ENCODE results near the gene SYNJ2. TPM values are rescaled to one million over a fixed set of nuclear protein-coding genes. Genes with fewer than 3 reads are reported as not detected.

The SYNJ2 gene
- total RNA-seq, 1 experiment from 2014 or later, result 24.5 TPM

GRCh38 chr6:158142789-158143188, 161.1 kb downstream of the SYNJ2 start:
- H3K23me2 ChIP-seq (ENCODE audit: insufficient read length, low read depth, low read length, poor library complexity, severe bottlenecking), result no peaks in the 10 kb centered on the region
- TF ChIP-seq CTCF (conservative IDR thresholded peaks at IDR 0.05), result no peak
- no peak overlapping the region for H2BK120ac ChIP-seq (ENCODE audit: low read depth, low read length, poor library complexity, severe bottlenecking)
- H4K20me1 ChIP-seq (ENCODE audit: control insufficient read depth, insufficient read depth, insufficient read length), result no peaks in the 10 kb centered on the region
- H2AK5ac ChIP-seq (ENCODE audit: insufficient read length, low read length), result no peak overlapping the region
- H3K27me3 Mint-ChIP-seq (ENCODE audit: low read depth), result no peaks in the 10 kb centered on the region
- no peaks in the 10 kb centered on the region for H3K9me3 Mint-ChIP-seq
- no peak overlapping the region for H3K23ac ChIP-seq (ENCODE audit: insufficient read length, low read depth, low read length)
- H3K9ac ChIP-seq (ENCODE audit: extremely low read depth, insufficient read length, low read length), result no peak overlapping the region
- no peaks in the 10 kb centered on the region for H3K4me1 ChIP-seq (ENCODE audit: insufficient read depth, low read length)
- H3K4me1 Mint-ChIP-seq, result peaks cover 0 to 5% of the 10 kb centered on the region in 2 experiments; a peak in 1 of 4 replicates
- H4K91ac ChIP-seq (ENCODE audit: insufficient read length, low read depth, low read length), result no peak overlapping the region
- H3K4me3 Mint-ChIP-seq, result no peak overlapping the region
- peaks cover 13 to 37% (median 33%) of the 10 kb centered on the region in 3 experiments; a peak in 6 of 7 replicates for H3K36me3 Mint-ChIP-seq (ENCODE audit: insufficient read depth in 1 of 3, low read depth in 3 of 3)
- no peak overlapping the region for H3K27ac ChIP-seq (ENCODE audit: insufficient read length, low read depth, low read length)
- H2BK20ac ChIP-seq (ENCODE audit: low read depth, low read length, poor library complexity, severe bottlenecking), result no peak overlapping the region
- no peak overlapping the region for H4K5ac ChIP-seq (ENCODE audit: insufficient read length, low read depth, low read length)
- H2AFZ ChIP-seq (ENCODE audit: low read length), result no peak overlapping the region
- H3K27ac Mint-ChIP-seq, result no peak overlapping the region
- H3K27me3 ChIP-seq (ENCODE audit: insufficient read depth, low read length), result no peaks in the 10 kb centered on the region
- H3K9me3 ChIP-seq (ENCODE audit: control insufficient read depth, low read depth, low read length), result no peaks in the 10 kb centered on the region
- H3K4ac ChIP-seq (ENCODE audit: low read depth, low read length), result no peak overlapping the region
- H3K18ac ChIP-seq (ENCODE audit: insufficient read length, low read depth, low read length), result no peak overlapping the region
- no peak overlapping the region for H2BK15ac ChIP-seq (ENCODE audit: low read depth, low read length)
- no peak overlapping the region for H3K56ac ChIP-seq (ENCODE audit: insufficient read length, low read depth, low read length)
- no peak overlapping the region for H3T11ph ChIP-seq (ENCODE audit: low read length)
- H3K4me2 ChIP-seq (ENCODE audit: insufficient read depth, insufficient read length, low read length), result no peak overlapping the region
- H3K79me2 ChIP-seq (ENCODE audit: insufficient read depth, low read length), result no peaks in the 10 kb centered on the region
- DNase-seq, result no peak
- no peak overlapping the region for H3K14ac ChIP-seq (ENCODE audit: insufficient read depth, low read length)
- H3K79me1 ChIP-seq (ENCODE audit: insufficient read depth, low read depth, low read length, poor library complexity, severe bottlenecking), result no peaks in the 10 kb centered on the region
- no peak overlapping the region for H2BK5ac ChIP-seq (ENCODE audit: insufficient read length, low read length)
- no peak overlapping the region for H2BK12ac ChIP-seq (ENCODE audit: insufficient read length, low read depth, low read length)
- no peak overlapping the region for H4K8ac ChIP-seq (replicated peaks; ENCODE audit: insufficient read length, low read depth, low read length)
